ENCODE data around the gene ANAPC13.

ANAPC13 gene

DNA sequence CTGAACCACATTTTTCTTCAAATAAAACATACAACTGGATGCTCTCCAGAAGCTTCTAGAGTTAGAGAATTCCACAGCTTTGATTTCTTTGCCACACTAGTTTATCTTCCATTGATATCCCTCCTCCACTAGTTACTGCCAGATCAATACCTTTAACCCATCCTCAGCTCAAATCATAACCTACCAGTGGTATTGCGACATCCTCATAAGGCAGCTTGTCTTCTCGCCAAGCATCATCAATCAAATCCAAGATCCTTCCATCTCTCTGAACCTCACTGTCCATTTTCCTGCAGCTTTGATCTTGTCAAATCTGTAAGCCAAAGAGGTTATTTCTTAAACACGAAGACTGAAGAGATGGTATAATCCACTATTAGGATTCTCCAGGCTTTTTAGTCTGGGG, 3.2 kb downstream of the ANAPC13 start:
- DNase-seq (ENCODE audit: low read depth): no peak

DNA sequence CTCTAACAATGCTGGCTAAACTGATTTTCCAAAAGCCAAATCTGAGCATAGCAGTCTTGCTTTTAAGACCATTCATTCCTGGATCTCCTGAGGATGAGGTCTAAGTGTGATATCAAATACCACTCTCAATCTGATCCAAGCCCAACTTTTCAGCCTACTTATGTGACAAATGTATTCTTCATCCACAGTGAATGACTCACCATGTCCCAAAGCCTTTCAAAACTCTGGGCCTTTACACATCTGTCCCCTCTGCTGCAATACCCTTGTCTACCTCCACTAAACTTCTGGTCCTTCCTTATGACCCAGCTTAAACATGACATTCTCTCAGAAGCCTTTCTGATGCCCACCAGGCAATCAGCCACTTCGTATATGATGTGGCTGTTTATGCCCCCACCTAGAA, 4.6 kb downstream of the ANAPC13 start:
- no peak for DNase-seq (ENCODE audit: low read depth)

DNA sequence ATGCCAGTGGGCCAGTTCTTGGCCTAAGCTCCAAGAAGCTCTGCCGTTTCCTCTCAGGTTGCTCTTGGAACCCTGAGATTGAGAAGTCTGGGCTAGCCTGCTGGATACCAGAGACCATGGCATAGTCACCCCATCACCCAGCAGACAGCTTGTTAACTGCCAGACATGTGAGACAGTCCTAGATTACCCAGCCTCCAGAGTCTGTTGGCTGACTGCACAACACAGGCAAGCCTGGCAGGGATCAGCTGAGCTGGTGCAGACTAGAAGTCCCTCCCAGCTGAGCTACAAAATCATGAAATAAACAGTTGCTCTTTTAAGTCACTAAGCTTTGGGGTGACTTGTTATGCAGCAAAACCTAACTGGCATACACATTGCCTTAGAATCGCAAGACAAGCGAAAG, 5.2 kb downstream of the ANAPC13 start:
- no peak for DNase-seq (ENCODE audit: low read depth)

DNA sequence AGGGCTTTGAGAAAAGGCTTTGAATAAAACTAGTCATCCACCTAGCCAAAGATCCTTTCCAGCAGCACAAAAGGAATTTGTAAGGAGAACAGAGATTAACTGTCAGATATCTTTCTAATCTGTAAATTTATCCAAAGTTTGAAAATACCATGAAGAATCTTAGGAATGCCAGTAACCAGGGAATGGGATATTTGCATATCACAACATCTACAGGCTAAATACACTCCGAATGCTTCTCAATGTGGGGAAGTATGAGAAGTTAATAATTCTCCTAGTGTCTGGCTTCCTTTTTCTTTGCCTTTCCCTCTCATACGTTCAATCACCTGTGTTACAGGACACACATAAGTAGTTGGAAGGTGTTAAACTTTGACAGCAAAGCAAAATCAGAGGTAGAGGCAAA, 7.8 kb downstream of the ANAPC13 start:
- DNase-seq (ENCODE audit: low read depth): no peak

DNA sequence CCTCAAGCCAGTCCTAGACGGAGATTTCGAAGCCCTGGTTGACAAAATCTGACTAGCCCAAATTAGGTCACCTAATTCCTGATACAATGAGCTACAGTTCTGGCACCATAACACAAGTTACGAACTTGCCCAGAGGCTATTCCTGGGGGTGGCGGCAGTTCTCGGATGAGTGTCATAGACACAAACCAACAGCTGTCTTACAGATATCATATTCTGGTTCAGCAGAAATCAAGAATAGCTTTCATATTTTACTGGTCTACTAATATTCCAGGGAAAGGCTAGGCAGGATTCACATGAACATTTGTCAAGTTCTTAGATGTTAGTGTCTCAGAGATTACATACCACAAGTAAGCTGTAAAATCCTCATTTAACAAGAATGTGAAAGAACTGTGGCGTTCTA, 8.8 kb downstream of the ANAPC13 start:
- no peak for DNase-seq (ENCODE audit: low read depth)

DNA sequence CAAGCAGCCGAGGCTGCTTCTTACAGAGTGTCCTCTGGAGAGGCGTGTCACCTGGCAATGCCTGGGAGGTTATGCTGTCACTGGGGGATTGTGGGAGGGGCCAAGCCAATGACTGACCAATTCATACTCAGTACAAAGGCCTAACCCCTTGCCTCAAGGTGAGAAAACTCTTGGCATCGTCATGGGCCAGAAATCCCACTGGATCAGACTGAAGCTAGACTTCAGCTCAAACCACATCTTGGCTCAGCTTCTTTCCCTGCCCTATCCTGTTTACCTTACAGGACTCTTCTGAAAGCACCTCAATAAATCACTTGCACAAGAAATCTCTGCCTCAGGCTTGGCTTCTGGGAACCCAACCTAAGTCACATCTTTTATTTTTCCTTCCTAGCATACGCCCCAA, 9.5 kb downstream of the ANAPC13 start:
- DNase-seq (ENCODE audit: low read depth): no peak

DNA sequence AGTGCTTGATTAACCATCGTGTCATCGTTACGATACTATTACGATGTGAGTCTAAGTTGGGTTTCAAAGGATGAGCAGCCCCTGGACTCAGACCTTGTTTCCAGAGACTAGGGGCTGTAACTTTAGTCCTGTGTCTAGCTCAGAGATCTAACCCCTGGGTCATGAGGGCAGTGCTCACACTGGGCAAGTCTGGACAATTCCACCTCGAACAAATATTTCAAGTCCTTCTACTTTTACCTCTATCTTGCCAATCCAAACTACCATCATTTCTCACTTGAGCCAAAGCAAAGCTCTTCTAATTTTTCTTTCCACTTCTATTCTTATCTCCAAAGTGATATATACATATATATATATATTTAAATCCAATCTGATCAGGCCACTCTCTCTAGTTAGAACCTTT, 10.8 kb downstream of the ANAPC13 start:
- DNase-seq (ENCODE audit: low read depth): no peak

DNA sequence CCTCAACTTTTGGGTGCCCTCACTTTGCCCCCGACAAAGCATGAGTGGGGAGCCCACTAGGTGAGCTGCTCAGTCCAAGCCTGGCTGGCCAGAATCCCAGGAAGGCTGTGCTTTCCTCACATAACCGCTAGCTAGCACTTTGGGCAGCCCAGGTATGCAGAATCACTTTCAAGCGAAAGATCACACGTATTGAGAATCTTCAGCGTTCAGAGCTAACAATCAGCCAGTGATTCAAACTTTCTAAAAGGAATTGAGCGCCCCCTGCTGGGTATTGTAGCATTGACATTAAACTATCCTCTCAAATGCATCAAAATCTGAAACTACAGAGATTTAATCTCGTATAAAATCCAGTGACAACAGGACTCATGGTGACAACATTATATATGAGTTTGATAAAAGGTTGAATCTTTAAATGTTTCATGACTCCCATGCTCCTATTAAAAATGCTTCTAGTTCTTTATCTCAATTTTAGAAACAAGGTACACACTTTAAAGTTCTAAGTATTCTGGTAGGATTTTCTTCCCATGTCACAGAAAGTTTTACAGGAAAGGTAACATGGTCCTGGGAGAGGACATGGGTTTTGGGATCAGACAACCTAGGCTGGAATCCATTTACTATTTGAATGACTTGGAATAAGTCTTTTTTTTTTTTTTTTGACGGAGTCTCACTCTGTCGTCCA, 11.8 kb downstream of the ANAPC13 start:
- no peak for DNase-seq (ENCODE audit: low read depth)

DNA sequence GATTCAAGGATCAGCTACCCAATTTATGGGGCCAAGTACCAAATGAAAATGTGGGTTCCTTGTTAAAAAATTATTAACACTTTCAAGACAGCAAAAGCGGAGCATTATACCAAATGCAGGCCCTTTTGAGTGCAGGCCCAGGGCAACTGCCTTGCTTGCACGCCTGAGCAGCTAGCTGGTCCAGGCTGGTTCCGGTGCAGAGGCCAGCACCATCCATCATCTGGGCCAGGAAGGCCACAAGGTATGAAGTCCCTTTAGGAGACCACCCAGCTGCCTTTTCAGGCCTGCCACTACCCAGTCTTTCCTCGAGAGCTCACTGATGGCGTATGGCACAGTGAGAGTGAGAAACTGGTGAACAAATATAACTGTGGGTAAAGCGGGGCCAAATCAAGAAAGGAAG, 13.0 kb downstream of the ANAPC13 start:
- no peak for DNase-seq (ENCODE audit: low read depth)

DNA sequence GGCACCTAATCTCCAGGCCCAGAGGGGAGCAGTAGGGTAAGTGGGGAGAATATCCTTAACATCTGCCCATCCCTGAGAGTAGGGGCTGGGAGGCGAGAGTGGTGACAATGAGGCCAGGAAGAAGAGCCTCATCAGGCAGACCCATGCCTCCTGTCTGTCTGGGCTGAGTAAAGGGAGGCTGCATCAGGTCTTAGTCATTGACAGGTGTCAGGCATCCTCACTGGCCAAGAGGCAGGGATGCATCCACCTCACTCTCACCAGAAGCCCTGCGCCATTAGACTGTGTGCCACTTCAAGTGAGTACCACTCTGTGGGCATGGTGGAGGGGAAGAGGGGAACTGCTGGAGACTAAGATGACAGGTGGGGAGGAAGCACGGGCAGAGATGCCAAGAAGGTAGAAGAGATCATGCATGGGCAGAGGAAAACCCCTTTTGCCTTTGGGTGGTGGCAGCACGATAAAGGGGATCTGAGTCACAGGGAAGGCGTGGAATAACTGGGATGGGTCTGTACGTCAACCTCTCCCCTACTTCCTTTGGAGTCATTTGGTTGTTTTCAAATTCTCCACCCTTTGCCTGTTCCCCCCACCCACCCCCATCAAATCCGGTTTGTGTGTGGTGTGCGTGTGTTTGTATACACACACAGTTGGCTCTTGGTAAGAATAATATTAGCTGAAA, 14.1 kb downstream of the ANAPC13 start:
- DNase-seq (ENCODE audit: low read depth): no peak

DNA sequence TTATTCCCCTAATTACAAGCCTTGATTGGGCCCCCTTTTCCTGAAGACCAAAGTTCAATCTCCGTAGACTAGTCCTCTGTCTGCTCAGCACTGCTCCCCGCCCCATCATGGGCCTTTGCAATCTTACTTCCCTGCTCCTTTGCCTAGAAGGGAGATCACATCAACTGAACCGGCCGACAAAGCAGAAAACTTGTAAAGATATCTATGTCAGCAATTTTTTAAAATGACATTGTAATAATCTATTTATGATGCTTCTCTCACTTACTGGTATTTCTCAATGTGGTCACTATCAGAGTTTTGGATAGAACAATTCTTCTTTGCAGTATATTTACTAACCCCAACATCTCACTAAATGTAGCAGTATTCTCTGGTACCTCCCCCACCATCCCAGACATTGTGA, 17.3 kb downstream of the ANAPC13 start:
- no peak for DNase-seq (ENCODE audit: low read depth)

DNA sequence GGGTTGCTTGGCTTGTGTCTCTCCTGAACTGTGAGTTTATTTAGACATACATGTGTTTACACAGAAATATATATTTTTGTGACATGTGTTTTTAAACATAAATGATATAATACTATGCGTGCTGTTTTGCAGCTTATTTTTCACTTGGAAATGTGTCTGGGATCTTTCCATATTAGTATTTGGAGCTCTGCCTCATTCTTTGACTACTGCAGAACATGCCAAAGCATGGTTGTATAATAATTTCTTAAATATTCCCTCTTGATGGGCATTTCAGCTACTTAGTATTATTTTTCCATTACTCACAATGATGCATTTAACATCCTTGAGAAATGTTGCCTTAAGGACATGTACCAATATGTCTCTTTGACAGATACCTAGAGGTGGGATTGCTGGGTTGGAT, 19.5 kb downstream of the ANAPC13 start:
- no peak for DNase-seq (ENCODE audit: low read depth)

DNA sequence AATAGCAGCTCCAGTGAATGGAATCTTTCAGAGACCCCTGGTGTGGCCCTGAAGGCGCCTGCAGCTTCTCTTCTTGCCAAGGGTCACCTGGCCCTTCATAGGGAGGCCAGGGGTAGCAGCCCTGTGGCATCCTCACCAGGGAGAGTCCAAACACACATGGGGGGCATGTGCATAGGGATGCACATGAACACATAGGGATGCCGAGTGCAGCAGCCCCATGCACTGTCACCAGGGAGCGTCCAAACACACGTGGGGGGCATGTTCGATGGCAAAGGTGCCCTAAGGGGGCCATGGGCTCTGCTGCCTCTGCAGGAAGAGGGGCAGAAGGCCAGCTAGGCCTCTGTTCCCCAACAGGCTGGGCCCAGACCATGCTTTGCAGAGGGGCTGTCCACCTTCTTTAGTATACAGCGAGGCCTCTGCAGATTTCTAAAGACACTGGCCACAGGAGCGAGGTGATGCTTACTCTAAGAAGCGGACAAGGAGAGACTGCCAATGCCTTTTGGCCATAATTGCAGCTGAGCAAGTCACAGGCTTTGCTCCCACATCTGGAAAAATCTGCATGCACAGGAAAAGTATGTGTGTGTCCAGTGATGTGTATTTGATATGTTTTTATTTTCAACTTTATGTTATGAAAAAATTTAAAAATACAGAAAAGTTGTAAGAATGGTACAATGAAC, 21.0 kb downstream of the ANAPC13 start:
- no peak for DNase-seq (ENCODE audit: low read depth)

DNA sequence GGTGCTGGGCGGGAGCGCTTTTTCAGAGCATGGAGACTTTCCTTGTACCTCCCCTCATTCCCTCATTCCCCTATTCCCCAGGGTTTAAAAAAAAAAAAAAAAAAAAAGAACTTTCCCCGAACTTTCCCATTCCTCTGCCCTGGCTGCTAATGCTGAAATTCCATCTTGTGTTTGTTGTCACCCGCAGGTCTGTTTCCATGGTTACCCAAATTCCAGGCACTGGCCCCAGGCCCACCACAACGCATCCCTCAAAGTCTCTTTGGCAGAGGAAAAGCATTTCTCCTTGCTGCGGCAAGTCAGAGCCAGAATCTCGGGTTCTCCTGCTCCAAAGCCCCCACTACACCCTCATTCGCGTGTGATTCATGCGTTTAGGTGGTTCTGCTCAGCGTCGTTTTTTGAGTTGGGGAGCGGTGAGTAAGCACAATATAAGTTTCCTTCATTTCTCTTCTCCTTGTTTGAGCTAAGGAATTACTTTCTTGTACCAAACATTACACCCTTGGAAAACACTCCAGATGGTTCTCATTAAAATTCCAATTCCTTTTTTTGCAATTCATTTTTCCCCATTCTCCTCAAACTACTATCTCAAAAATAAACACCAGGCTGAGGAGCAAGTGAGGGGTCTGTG, 21.6 kb downstream of the ANAPC13 start:
- peak; percentile 93 for DNase-seq (ENCODE audit: low read depth)

DNA sequence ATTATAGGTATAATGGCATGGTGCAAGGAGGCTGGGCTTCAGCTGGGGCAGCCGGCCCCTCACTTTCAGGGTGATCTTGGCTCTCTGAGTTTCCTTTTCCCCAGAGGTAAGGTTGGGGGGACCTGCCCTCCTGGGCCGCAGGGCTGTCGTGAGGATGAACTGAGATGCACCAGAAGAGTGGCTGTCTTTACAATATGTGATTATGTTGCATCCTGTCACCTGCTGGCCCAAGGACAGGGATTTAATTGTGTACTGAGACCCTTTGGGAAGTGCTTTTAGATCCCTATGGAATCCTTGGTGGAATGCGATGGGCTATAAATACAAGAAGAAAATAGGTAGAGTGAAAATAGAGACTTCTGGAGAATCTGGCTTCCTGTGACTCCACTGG, 22.1 kb downstream of the ANAPC13 start:
- no peak for DNase-seq (ENCODE audit: low read depth)

DNA sequence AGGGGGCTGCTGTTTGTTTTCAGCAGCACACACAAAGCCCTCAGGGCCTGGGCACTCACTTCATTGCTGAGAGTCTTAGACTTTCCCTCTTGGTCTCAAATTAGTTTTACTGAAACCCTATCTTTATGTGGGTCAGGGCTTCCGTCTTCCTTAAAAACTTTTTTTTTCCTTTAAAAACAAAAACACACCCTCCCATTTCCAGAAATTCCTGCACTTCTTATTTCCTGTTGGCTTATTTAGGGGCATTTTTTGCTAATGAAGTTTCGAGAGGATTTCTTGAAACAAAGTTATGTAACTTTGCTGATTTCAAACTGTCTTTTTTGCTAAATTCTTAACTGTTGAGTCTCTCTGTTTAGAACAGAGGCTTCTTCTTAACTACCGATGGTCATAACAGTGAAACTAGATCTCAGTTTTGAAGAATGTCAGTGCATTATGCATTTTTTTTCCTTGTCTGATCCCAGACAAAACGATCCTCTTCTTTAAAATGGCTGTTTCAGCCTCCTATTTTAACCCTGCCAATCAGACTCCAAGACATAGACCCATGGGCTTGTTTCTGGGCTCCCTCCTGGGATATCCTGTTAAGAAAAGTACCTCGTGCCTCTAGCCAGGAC, 23.3 kb downstream of the ANAPC13 start:
- DNase-seq (ENCODE audit: low read depth): no peak

DNA sequence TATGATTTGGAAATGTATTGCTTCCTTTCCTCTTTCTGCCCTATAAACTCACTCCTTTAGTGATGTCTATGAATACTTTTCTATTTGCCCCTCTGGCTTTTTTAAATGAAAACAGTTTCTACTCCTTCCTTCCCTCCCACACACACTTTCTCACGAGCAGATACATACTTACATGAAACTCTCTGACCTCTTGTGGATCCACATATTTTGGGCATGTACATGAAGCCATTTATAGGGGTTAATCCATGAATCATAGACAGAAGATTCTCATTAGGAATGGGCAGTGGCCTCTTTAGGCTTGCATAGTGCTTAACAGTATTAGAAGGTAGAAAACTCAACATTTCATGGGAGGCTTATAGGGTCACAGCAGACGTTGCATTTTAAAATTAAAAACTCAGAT, 24.8 kb downstream of the ANAPC13 start:
- DNase-seq (ENCODE audit: low read depth): no peak

DNA sequence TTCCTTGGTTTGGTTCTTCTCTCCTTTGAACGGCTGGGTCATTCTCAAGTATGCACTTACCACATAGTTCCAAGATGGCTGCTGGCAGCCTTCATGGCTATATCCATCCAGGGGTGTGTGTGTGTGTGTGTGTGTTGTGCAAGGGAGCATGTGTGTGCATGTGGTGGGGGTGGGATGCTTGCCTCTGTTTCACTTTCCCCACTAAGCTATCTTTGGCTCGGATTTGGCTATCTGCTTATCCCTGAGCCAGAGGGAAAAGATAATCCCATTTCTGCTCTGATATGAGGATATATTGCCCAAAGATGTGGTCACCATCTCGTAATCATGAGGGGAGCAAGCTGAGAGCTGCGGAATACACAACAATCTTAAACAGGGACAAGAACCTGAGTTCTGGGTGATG, 26.2 kb downstream of the ANAPC13 start:
- no peak for DNase-seq (ENCODE audit: low read depth)

DNA sequence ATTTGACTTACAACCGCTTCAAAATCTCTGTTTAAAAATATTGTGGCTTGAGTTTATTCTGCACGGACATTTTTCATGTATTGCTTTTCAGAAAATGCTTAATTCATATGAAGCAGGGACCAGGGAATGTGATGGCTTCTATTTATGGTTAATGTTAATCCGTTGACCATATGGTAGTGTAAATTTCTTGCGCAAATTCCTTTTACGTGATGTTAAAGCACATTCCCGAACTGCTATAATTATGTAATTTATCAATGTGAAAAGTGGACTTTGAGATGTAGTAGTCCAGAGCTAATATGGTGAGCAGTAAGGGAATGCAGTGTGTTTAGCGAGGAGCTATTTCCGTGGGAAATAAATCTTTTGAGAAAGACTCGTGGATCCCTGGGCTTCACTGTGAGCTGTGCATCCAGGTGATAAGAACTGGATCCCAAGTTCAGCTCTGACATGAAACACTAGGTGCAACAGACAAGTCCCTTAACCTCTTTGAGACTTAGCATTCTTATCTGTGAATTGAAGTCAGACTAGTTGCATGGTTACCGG, 27.3 kb downstream of the ANAPC13 start:
- no peak for DNase-seq (ENCODE audit: low read depth)

DNA sequence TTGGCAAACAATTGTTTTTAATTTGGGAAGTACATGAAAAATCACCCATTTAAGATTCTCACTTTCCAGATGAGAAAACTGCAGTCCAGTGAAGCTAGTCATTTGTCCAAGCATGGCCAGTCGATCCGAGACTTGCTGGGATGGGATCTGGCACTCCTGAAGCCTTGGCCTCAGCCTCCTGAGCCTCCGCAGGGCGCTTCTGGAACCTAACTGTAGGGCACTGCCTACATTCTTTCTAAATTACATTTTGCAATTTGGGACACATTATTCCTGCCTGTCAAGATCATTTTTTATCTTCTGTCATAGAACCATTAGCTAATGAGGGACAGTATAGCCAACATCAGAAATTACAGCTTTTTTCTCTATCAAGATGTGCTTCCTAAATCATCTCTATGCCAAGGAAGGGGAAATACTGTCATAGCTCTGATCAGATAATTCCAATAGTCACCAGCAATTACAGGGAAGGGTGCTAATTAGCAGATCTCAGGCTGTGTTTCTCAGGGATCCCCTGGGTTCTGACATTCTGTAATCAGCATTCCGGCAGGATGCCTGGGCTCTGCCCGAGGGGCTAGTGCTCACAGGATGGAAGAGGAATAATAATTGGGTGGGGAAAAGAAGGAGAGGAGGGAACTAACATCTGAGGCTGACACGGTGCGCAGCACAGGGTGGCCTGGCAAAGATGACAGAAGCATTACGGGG, 28.3 kb downstream of the ANAPC13 start:
- DNase-seq (ENCODE audit: low read depth): no peak

DNA sequence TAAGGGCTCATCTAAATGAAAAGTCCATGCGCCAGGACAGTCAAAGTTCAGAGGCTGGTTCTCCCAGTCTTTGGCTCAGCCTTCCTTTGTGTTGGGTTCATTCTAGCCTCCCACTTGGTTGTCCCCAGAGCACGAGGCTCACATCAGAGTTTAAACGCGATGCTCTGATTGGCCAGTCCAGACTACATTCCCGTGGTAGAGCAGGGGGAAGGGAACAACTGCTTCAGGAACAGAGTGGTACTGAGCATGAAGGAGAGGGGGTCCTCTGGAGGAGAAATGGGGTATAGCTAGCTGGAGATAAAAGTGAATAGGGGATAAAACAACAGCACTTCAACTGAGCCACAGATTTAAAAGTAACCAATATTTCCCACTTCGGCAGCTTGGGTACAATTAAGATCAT, 32.2 kb downstream of the ANAPC13 start:
- DNase-seq (ENCODE audit: low read depth): no peak

DNA sequence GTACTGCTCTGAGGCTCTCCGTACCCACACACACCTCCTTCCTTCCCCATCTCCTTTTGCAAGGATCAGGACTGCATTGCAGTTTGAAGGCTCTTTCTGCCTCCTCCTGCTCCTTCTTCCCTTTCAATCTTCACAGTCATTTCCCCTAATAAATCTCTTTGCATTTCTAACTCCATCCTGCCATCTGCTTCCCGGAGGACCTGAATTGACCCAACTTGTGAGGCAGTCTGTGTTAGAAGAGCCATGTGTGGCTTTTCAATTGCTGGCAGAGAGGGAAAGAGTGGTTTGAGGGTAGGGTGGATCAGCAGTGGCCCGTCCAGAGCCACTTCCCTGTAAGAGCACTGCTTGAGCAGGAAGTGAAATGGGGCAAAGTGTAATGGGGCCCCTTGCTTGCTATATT, 35.8 kb downstream of the ANAPC13 start:
- DNase-seq (ENCODE audit: low read depth): no peak

All from HS-27A (cell line).